ENCODE results near the gene DNAJB12.
A peak's percentile ranks its signal among the peaks of the same experiment; 100 is the strongest.
"Not testable (repeated sequence)": the region's sequence is repeated elsewhere in the genome, so short reads cannot be mapped to it uniquely, and the experiment has no call there.

Gene DNAJB12

GRCh38 chr10:72330069-72330426, 24.7 kb downstream of the DNAJB12 start:
- DNase-seq = no peak

GRCh38 chr10:72329290-72330068, 25.2 kb downstream of the DNAJB12 start:
- DNase-seq = no peak

- no peak for DNase-seq
Measured at GRCh38 chr10:72328829-72329204, 25.9 kb downstream of the DNAJB12 start.

GRCh38 chr10:72328045-72328828, 26.5 kb downstream of the DNAJB12 start:
- DNase-seq = peak; percentile 7

GRCh38 chr10:72326665-72327603, 27.8 kb downstream of the DNAJB12 start:
- DNase-seq = not testable (repeated sequence)

- DNase-seq = not testable (repeated sequence)
Measured at GRCh38 chr10:72325243-72326175, 29.2 kb downstream of the DNAJB12 start.

- no peak for DNase-seq
Measured at GRCh38 chr10:72323771-72324191, 30.9 kb downstream of the DNAJB12 start.

- DNase-seq = no peak
Measured at GRCh38 chr10:72323108-72323749, 31.5 kb downstream of the DNAJB12 start.

GRCh38 chr10:72322280-72323058, 32.2 kb downstream of the DNAJB12 start:
- no peak for DNase-seq

- no peak for DNase-seq
Measured at GRCh38 chr10:72322030-72322279, 32.8 kb downstream of the DNAJB12 start.

- no peak for DNase-seq
Measured at GRCh38 chr10:72321248-72322029, 33.3 kb downstream of the DNAJB12 start.

GRCh38 chr10:72320676-72321247, 34.0 kb downstream of the DNAJB12 start:
- DNase-seq = peak; percentile 19

- peak; percentile 33 for DNase-seq
Measured at GRCh38 chr10:72319416-72320254, 35.1 kb downstream of the DNAJB12 start.

GRCh38 chr10:72318418-72319262, 36.1 kb downstream of the DNAJB12 start:
- DNase-seq = no peak

- no peak for DNase-seq
Measured at GRCh38 chr10:72316748-72317435, 37.8 kb downstream of the DNAJB12 start.

GRCh38 chr10:72316386-72316700, 38.4 kb downstream of the DNAJB12 start:
- DNase-seq = no peak
